Kidney tubule cell (primary cell): Measurements from ENCODE around the gene DET1.
"Not testable (repeated sequence)": the region's sequence is repeated elsewhere in the genome, so short reads cannot be mapped to it uniquely, and the experiment has no call there.

ENCODE experiments used
- DNase-seq: peaks from one replicate; pipeline ENCODE4 v3.0.0-alpha.2; 2018; ENCODE audit warnings: low spot score

The DET1 gene

DNA sequence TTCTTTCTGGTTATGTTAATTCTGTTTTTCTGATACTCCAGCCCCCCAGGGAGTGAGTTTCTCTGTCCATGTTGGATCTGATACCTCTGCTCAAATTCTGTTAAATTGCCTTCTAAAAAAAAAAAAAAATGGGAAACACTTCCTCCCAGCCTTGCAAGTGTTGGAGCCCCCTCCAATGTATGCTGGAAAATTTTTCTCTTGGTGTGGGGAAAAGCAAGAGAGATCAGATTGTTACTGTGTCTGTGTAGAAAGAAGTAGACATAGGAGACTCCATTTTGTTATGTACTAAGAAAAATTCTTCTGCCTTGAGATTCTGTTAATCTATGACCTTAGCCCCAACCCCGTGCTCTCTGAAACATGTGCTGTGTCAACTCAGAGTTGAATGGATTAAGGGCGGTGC lies 6.1 kb downstream of the DET1 start:
- not testable (repeated sequence) for DNase-seq

- no peak for DNase-seq
Observed at GRCh38 chr15:88539441-88539840, 7.0 kb downstream of the DET1 start.

- no peak for DNase-seq
Observed at GRCh38 chr15:88538972-88539371, 7.5 kb downstream of the DET1 start.

DNA sequence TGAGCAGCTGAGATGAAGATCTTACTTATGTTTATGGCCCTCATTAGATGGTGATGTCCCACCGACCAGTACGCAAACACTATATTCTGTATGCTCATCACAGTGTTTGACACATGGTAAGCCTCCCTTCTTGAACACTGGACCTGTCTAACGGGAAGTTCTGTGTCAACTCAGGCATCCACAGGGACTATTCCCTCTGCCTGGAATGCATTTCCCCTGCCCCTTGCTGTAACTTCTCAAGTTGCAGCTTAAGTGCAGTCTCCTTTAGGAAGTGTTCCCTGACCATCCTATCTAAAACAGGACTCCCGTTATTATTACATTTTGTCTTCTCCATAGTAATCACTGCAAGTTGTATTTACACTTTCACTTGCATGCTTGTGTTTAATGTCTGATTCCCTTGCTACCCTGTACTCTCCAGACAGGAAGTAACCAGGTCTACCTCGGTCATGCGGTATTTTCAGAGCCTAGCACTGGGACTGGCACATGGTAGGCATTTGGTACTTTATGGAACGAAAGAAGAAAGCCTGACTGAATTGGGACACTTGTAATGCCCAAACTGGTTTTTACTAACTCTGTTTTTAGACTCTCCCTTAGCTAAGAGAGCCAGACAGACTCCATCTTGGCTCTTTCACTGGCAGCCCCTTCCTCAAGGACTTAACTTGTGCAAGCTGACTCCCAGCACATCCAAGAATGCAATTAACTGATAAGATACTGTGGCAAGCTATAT lies 8.7 kb downstream of the DET1 start:
- DNase-seq: no peak

GRCh38 chr15:88535607-88536313 lies 10.7 kb downstream of the DET1 start:
- no peak for DNase-seq

- no peak for DNase-seq
Observed at GRCh38 chr15:88535100-88535499, 11.4 kb downstream of the DET1 start.

DNA sequence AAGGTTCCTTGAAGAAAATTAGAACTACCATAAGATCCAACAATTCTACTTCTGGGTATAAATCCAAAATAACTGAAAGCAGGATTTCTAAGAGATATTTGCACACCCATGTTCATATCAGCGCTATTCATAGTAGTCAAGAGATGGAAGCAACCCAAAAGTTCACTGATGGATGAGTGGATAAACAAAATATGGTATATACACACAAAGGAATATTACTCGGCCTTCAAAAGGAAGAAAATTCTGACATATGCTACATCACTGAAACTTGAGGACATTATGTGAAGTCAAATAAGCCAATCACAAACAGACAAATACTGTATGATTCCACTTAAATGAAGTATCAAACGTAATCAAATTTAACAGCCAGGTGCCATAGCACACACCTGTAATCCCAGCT lies 13.1 kb downstream of the DET1 start:
- no peak for DNase-seq

GRCh38 chr15:88529021-88529630 lies 17.4 kb downstream of the DET1 start:
- DNase-seq: no peak

- DNase-seq: no peak
Observed at GRCh38 chr15:88526247-88526879, 20.1 kb downstream of the DET1 start.

- DNase-seq: no peak
Observed at GRCh38 chr15:88525418-88525817, 21.1 kb downstream of the DET1 start.

GRCh38 chr15:88524094-88524493 lies 22.4 kb downstream of the DET1 start:
- DNase-seq: not testable (repeated sequence)

DNA sequence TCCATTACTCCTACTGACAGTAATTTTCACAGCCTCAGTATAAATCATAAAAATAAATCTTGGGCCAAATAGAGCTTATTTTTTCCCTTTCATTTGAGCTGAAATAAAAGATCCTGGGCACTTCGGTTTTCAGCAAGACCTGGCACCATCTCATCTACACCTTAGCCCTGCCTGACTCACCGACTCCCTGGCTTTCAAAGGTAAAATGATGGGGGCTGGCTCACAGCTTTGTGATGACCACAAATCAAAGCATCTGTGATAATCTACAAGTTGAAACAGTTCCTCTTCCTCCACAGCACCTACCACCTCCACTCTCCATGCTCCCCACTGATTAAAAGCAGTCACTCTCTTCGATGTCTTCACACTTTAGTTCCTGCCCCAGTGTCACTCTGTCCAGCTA lies 27.6 kb downstream of the DET1 start:
- DNase-seq: no peak

DNA sequence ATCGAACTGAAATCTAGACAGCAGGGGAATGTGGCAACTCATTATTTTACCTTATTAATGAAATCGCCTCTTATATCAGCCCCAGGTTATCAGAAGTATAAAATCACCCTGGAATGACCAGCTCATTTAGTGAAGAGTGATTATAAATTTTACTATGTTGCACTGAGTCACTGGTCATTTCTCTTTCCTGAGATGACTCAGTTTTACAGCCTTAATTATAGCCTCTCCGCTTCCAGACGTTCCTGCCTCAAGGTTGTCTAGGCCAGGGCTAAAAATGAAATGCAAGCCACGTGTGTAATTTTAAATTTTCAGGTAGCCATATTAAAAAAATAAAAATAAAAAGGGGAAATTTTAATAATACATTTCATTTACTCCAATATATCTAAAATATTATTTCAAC lies 33.3 kb downstream of the DET1 start:
- DNase-seq: peak; percentile 19

DNA sequence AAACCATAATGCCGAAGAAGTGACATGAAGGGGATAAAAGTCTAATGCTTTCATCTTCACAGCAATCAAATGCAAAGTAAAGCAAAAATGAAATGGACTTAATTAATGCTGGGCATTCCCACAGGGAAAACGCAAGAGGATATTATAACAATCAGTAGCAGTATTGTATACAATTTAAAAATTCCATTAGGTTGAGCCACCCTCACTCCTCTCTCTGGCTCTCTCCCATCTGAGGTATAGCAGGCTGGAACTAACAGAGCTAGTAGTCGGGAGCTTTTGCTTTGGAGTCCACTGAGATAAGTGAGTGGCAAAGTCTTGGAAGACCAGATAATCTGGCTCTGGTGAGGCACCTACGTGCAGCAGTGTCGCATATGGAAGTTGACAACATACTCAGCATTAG lies 33.9 kb downstream of the DET1 start:
- DNase-seq: no peak

GRCh38 chr15:88512078-88512477 lies 34.4 kb downstream of the DET1 start:
- no peak for DNase-seq

DNA sequence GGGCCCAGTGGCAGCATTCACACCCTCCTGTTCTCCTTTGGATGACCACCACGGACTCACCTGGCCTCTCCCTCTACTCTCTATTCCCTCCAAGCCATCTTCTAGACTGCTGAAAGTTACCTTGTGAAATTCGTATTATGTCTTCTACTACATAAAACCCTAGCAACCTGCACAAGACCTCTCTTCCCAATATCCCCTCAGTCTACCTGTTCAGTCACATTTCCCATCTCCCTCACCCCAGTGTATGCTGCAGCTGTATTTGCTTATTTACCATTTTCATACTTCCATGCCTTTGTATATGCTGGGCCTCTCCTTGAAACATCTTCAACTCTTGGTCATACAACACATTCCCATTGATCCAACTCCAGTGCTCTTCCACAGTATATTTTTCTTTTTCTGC lies 35.3 kb downstream of the DET1 start:
- no peak for DNase-seq

GRCh38 chr15:88509964-88510363 lies 36.5 kb downstream of the DET1 start:
- DNase-seq: no peak

- DNase-seq: no peak
Observed at GRCh38 chr15:88509321-88509720, 37.2 kb downstream of the DET1 start.

- DNase-seq: no peak
Observed at GRCh38 chr15:88506628-88507027, 39.9 kb downstream of the DET1 start.

DNA sequence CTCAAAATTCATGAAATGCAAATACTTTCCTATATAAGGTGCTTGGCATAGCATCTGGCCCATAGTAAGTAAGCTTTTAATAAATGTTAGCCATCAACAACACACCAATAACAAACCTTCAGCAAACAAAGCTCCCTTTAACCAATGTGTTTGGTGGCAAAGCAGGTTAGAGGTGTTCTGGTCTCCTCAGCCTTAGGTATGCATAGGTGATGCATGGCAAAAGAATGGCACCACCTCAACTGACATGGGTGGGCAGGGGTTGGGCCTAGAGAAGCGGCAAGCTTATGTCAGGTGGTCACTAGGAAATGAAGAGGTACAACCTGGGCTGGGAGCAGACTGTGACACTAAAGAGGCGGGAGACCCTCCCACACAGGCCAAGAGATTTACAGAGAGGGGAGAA lies 40.8 kb downstream of the DET1 start:
- peak; percentile 6 for DNase-seq

- no peak for DNase-seq
Observed at GRCh38 chr15:88504445-88504844, 42.0 kb downstream of the DET1 start.

GRCh38 chr15:88498996-88499395 lies 47.5 kb downstream of the DET1 start:
- DNase-seq: no peak
